HG02870 (cell line): ENCODE data around the gene CLIP3.
"Not testable (repeated sequence)": the region's sequence is repeated elsewhere in the genome, so short reads cannot be mapped to it uniquely, and the experiment has no call there.

Experiments
- ATAC-seq: cut with Tn5 transposase; IDR thresholded peaks from one replicate; pipeline ENCODE4 v1.9.1; 2021; ENCODE audit warnings: mild to moderate bottlenecking, moderate library complexity; ENCODE audit not compliant: unreplicated experiment

The CLIP3 gene

DNA sequence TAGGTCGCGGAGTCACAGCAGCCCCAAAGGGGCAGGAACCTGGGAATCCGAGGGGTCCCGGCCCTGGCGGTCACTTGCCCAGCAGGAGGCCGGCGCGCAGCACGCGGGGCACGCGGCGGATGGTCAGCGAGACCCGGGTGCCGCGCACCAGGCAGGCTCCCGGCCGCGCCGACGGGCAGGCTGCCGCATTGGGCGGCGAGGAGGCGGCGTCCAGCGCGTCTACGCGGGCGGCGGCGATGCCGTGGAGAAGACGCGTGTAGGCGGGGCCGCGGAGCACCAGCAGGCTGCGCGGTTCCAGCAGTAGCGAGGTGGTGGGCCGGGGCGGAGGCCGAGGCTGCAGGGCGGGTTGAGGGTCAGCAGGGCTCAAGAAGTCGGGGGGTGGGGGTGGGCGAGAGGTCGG, 23.5 kb downstream of the CLIP3 start:
- ATAC-seq = no peak

DNA sequence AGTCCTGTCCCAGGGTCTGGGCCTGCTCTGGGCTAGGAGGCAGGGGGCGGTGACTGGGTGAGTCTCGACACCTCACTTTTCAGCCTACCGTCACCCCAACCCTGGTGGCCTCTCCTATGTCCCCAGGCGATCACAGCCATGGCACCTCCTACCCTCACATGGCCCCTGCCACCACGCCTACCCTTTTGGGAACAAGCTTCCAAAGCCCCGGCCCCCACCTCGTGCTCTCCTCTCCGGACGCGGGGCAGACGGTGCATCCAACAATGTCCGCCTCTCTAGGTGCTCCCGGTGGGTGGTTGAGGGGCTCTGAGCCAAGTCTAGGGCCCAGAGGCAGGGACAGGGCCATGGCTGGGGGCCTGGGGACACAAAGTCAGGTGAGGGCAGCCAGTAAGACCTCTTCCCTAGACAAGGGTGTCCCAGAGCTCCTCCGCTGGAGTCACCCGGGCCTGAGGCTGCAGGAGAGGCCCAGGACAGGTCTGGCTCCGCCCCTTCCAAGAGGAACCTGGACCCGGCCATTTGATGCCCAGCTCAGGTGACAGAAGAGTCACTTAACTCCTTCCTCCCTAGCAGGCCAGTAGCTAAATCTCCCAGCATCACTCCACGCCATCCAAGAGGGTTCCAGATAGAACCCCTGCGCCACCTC, 24.2 kb downstream of the CLIP3 start, which contains the start of gene SYNE4:
Gene SYNE4, minus strand, starts transcription at position 478 of the 643 bp plus-strand sequence. Its CDS starts 132 bp downstream, at position 346.
- no peak for ATAC-seq

DNA sequence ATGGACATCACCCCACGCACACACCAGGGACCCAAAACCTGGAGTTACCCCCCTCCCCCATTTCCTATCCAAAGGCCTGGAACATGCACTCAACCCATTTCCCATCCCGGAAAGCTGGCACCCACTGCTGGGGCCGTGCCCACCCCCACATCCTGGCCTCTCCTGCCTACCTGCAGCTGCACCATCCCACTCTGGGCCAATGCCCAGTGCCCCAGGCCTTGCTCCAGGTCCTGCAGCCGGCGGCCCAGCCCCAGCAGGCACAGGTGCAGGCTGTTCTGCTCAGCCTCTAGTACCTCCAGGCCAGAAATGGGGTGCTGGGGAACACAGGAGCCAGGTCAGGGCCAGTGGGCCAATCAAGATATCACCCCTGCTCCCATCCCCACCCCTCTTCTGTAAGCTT, 25.7 kb downstream of the CLIP3 start:
- ATAC-seq = no peak

DNA sequence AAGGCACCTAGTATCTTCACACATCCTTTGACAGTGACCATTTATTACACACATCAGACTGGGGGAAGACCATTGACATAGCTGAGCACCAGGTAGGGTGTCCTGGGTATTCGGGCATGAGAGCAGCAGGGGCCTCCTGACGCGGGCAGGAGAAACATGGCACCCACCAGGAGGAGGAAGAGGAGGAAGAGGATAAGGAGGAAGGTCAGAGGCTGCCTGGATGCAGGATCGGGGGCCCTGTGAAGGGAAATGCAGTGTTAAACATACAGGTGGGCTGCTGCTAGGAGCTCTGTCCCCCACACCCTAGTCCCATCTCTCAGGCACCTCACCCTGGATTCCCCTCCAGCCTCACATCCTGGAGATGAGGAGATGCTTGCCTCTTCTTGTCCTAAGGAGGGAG, 29.4 kb downstream of the CLIP3 start:
- no peak for ATAC-seq

DNA sequence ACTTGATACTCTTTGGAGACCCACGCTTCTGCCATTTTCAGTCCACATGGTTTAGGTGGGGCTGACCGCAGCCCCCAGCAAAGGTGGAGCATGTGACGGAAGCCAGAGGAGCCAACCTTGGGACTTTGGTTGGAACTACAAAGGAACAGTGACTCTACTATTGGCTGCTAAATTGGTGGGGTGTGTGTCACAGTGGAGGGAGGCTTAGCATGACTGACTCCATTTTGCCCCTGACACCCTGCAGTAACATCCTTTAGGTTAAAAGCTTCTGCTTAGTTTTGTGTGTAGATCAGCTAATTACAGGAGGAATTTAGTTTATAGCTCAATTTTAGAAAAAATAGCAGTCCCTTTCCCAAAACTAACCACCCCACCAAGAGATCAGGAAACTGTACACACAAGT, 31.1 kb downstream of the CLIP3 start:
- ATAC-seq = no peak

DNA sequence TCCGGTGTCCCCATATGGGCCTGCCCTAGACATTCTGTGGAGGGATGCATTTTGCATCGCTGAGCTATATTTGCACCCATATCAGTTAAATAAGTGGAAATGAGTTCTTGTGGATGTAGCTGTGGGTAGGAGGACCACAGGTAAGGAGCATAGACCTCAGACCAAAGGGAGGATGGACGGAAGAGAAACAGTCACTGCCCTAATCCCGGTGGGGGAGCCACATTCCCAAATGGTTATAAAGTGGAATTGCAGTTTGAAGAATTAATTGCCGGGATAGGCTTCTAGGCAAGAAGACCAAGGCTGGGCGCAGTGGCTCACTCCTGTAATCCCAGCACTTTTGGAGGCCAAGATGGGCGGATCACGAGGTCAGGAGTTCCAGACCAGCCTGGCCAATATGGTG, 35.9 kb downstream of the CLIP3 start:
- ATAC-seq = no peak

DNA sequence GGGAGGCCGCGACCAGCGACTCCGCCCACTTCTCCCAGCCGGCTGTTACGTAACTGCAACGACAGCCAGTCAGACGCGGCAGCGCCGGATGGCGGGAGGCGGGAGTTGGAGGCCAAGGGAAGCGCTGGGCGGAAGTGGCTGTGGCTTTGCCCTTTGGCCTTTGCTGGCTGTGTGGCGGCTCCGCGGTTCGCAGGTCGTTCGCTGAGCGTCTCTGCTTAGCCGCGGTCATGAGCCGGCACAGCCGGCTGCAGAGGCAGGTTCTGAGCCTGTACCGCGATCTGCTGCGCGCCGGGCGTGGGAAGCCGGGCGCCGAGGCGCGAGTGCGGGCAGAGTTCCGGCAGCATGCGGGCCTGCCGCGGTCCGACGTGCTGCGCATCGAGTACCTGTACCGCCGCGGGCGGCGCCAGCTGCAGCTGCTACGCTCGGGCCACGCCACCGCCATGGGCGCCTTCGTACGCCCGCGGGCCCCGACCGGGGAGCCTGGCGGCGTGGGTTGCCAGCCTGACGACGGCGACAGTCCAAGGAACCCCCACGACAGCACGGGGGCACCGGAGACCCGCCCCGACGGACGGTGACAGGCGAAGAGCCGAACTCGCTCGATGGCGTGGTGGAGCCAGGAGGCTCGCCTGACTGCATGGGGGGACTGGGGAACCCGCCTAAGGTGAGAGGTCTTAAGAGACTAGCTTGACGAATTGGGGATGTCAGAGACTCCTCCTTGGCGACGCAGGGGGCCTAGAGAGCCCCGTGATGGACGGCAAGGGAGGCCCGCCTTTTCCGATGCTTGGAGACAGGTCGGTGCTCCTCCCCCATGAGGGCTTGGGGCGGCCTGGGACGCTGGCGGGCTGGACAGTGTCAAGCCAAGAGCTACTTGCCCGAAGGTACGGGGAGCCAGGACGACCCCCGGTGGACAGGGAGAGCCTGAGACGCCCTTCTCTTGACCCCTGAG, 37.4 kb downstream of the CLIP3 start, which contains the start of gene SDHAF1:
Gene SDHAF1, plus strand, starts transcription at position 141 of the 946 bp plus-strand sequence. Its CDS starts 87 bp downstream, at position 228.
- ATAC-seq = peak; percentile 88

DNA sequence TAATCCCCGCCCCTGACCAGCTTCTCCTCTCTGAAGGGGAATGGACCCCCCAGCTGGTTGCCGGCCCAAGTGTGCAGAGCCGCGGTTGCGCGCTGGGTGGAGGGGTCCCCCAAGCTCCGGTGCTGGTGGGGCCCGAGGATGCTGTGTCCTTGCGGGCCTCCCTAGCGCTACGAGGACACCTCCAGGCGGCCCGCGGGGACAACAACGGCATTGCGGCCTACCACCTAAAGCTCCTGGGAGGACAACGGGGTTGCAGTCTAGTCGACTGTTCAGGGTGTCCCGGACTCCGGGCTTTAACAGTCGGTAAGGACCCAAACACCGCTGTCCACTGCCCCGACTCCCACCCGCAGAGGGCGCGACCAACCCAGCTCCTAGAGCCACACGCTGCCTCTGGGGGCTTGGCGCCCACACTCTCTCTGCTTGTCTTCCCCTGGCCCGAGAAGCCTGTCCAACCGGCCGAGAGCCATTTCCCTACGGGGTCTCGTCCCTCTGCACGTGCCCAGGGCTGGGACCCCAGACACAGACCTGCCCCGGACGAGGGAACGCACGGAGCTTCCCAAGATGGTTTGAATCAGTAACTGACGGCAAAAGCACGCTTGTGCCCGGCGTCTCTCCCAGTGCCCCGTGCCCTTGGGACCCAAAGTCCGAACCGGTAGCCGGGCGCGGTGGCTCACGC, 38.6 kb downstream of the CLIP3 start:
- ATAC-seq = no peak

DNA sequence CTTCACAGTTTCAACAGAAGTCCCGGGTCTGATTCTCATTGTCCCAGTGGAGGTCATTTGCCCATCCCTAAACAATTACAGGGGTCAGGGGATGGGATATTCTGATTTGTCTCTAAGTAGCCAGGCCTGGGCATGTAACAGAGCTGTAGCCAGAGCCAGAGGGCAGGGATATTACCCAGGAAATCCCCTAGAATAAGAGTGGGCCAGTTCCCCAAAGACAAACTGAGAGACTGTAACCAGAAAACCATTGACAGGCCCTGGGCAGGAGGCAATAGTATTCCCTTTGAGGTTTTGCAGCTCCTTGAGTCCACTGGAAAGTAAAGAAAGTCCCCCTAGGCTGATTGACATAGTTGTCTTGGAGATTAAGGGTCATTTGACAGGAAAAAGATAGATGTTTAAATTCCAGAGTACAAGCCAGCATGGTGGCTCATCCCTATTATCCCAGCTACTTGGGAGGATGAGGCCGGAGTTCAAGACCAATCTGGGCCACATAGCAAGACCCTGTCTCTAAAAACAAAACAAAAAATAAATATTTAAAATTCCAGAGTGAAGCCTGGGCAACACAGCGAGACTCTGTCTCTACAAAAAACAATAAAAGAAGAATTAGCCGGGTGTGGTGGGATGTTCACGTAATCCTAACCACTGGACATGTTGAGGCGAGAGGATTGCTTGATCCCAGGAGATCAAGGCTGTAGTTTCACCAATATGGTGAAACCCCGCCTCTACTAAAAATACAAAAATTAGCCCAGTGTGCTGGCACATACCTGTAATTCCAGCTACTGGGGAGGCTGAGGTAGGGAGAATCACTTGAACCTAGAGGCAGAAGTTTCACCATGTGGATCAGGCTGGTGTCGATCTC, 39.5 kb downstream of the CLIP3 start:
- ATAC-seq = no peak

DNA sequence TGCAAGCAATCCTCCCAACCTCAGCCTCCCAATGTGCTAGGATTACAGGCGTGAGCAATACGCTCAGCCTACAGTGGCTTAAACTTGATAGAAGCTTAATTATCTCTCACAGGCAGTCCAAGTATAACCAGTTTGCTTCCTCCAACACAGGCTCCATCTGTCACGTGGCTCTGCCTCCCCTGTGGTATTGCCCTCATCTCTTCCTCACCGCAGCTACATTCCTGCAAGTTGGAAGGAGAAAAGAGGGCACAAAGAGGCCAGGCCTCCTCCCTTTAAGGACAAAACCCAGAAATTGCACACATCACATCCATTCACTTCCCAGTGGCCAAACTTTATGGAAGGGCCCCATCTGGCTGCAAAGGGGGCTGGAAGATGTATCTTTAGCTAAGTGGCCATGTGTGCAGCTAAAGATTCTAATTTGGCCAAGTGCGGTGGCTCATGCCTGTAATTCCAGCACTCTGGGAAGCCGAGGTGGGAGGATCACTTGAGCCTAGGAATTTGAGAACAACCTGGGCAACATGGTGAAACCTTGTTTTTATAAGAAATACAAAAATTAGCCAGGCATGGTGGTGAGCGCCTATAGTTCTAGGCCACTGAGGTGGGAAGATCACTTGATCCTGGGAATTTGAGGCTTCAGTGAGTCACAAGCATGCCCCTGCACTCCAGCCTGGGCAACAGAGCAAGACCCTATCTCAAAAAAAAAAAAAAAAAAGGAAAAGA, 40.8 kb downstream of the CLIP3 start:
- ATAC-seq = no peak

DNA sequence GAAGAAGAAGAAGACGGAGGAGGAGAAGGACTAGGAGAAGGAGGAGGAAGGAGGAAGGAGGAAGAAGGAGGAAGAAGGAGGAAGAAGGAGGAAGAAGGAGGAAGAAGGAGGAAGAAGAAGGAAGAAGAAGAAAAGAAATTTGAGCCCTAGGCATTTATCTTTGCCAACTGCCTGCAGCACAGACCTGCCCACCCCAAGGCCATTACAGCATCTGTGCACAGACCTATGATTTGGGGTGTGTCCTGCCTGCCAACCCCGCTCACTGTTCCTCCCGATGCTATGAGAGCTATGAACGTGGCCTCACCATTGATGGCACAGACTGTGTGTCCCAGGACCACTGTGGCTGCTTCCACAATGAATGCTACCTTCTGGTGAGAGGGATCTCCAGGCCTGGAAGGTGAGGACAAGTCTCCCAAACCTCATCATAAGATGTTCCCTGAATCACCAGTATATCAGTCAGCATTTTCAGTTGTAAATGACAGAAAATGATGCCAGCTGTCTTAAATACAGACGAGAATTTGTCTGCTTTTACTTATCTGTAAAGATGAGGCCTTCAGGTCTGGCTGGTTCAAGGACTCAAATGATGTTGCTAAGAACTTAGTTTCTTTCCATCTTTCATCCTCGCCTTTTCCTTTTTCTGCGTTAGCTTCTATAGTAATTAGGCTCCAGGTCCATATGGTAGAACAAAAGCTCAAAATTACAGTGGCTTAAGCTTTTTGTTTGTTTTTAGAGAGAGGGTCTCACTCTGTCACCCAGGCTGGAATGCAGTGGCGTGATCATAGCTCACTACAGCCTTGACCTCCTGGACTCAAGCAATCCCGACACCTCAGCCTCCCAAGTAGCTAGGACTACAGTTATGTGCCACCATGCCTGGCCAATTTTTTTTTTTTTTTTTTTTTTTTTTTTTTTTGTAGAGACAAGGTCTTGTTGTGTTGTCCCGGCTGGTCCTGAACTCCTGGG, 41.6 kb downstream of the CLIP3 start:
- ATAC-seq = no peak

DNA sequence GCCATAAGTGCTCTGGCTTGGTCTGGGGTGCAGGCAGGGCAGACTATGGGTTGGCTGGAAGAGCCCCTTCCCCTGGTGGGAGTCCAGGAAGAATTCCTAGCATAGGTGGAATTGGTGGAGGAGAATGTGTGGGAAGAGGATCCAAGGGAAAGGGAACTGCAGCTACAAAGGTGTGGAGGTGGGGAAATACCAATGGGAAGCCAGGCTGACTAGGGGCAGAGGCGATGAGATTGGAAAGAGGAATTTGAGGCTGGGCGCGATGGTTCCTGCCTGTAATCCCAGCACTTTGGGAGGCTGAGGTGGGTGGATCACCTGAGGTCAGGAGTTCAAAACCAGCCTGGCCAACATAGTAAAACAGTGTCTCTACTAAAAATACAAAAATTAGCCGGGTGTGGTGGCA, 42.5 kb downstream of the CLIP3 start:
- no peak for ATAC-seq

DNA sequence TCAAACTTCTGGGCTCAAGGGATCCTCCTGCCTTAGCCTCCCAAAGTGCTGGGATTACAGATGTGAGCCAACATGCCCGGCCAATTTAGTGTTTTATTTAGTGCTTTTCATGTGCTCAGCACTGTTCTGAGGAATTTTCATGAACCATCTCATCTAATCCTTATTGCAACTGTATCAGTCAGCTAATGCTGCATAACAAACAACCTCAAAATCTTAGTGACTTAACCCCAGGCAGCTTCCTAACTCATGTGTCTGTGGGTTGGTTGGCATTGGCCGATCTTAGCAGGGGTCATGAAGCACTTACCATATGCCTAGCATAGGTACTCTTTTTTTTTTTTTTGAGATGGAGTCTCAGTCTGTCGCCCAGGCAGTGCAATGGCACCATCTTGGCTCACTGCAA, 43.8 kb downstream of the CLIP3 start:
- no peak for ATAC-seq

DNA sequence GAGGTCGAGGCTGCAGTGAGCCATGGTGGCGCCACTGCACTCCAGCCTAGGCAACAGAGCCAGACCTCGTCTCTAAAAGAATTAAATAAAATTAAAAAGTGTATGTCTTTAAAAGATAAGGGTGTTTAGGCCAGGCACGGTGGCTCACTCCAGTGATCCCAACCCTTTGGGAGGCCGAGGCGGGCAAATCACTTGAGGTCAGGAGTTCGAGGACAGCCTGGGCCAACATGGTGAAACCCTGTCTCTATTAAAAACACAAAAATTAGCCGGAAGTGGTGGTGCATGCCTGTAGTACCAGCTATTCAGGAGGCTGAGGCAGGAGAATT, 45.1 kb downstream of the CLIP3 start:
- ATAC-seq = no peak

DNA sequence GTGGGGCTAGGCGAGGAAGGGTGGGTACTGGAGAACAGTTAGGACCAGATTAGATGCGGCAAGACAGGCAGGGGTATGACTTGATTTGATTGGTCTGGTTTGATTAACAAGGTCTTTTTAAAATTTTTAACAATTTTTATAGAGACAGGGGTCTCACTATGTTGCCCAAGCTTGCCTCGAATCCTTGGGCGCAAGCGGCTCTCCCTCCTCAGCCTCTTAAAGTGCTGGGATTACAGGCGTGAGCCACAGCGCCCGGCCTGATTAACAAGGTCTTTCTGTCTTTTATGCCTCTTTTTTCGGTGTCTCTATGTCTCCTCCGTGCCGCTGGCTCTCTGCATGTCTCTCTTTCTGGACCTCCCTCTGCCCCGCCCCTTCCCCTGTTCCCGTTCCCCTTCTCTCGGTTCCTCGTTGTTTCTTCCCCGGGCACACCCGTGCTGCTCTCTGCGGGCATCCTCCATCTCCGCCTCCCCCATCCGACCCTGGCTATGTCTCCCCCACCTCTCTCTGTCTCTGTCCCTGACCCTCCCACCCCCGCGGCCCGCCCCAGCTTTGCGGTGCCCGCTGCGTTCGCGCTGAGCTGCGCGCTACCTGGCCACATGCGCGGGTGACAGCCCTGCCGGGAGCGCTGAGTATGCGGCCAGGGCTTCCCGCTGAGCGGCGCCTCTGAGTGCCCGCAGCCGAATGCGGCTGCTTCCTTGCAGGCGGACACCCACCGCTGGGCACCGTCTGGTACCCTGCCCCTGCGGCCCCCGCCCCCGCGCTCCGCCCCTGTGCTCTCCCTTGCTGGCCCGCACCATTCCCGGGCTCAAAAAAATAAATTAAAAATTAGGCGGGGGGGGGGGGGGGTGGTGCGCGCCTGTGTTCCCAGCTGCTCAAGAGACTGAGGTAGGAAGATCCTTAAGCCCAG, 45.8 kb downstream of the CLIP3 start:
- ATAC-seq = no peak

DNA sequence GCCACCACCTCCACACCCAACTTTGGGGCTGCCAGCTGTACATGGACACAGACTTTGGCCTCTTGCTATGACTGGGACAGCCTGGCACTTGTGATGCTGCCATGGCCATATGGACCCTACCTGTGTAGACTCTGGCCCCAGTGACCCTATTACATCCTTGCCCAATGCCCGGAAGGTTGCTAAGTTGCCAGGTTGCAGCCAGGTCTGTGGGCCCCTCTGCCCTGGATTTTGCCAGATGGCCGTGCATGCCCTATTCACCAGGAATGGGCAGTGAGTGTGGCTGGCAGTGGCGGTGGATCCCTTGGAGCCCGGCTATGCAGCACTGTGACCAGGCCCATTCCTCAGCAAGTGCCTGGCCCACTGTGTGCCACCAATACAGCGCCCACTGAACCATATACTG, 46.6 kb downstream of the CLIP3 start:
- no peak for ATAC-seq

DNA sequence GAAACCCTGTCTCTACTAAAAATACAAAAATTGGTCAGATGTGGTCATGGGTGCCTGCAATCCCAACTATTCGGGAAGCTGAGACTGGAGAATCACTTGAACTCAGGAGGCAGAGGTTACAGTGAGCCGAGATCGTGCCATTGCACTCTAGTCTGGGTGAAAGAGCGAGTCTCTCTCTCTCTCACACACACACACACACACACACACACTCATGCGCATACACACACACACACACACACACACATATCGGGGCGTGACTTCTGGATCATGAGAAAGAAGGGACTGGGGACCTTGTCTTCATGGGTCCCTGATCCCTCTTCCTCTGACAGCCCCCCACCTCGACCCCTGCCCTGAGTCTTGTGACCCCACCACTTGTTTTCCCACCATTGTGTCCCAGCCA, 49.5 kb downstream of the CLIP3 start:
- no peak for ATAC-seq

DNA sequence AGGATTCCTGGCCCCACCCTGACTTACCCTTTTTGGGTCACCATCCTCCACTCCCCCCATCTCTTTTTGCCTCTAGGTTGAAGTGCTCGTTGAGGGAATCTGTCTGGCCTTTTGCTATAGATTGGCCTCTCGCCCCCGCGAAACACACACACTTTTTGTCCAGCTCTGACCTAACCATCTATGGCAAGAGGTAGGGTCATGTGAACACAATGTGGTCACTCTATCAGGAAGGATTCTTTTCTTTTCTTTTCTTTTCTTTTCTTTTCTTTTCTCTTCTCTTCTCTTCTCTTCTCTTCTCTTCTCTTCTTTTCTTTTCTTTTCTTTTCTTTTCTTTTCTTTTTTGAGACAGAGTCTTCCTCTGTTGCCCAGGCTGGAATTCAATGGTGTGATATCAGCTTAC, 51.7 kb downstream of the CLIP3 start:
- ATAC-seq = not testable (repeated sequence)
